IMR-90 (cell line): Measurements from ENCODE around the gene SPACA7. TPM values are rescaled to one million over a fixed set of nuclear protein-coding genes. Genes with fewer than 3 reads are reported as not detected.

Source experiments
- ATAC-seq: fragments of 200-7000 bp; cut with Tn5 transposase; 2 replicates; pipeline ENCODE4 v1.9.1; 2020; ENCODE audit warnings: low read depth, mild to moderate bottlenecking, moderate library complexity
- BruUV-seq: library from RNA; stranded (reverse); fragments of 400-500 nt; replicated peaks from 2 replicates; lab custom pipeline; 2021; lab: Mats Ljungman, UMichigan
- CTCF ChIA-PET: fragments of 300-600 bp; formaldehyde crosslinking; extraction: SDS; loops from one replicate; lab custom pipeline; 2021; ENCODE audit warnings: antibody characterized with exemption; lab: Yijun Ruan, JAX
- POLR2A ChIA-PET: fragments of 300-600 bp; sonication (Branson Sonifier 250); formaldehyde crosslinking; loops from one replicate; lab custom pipeline; 2022; ENCODE audit warnings: antibody characterized with exemption; ENCODE audit not compliant: unreplicated experiment; lab: Charles Lee
- DNase-seq: peaks from one replicate; pipeline ENCODE4 v3.0.0; 2013
- H2AFZ ChIP-seq: replicated peaks from 2 replicates; pipeline ENCODE3; 2013; ENCODE audit warnings: low read length, mild to moderate bottlenecking; ENCODE audit not compliant: poor library complexity
- H2AK5ac ChIP-seq: 2 replicates; pipeline ENCODE4 v1.6.1; 2013; ENCODE audit warnings: low read depth, low read length, inconsistent platforms
- H2AK9ac ChIP-seq: replicated peaks from 2 replicates; pipeline ENCODE3; 2013; ENCODE audit warnings: mild to moderate bottlenecking, low read depth, low read length, moderate library complexity; ENCODE audit not compliant: poor library complexity
- H2BK120ac ChIP-seq: 2 replicates; pipeline ENCODE4 v1.6.1; 2013; ENCODE audit warnings: low read depth, low read length, inconsistent platforms
- H2BK15ac ChIP-seq: 3 replicates; pipeline ENCODE4 v1.6.1; 2013; ENCODE audit warnings: low read depth, low read length, inconsistent platforms
- H2BK20ac ChIP-seq: 2 replicates; pipeline ENCODE4 v1.6.1; 2013; ENCODE audit warnings: low read depth, mild to moderate bottlenecking, inconsistent platforms, low read length, moderate library complexity
- H2BK5ac ChIP-seq: 2 replicates; pipeline ENCODE4 v1.6.1; 2013; ENCODE audit warnings: mild to moderate bottlenecking, low read depth, low read length, inconsistent platforms; ENCODE audit not compliant: poor library complexity, severe bottlenecking
- H3K14ac ChIP-seq: replicated peaks from 2 replicates; pipeline ENCODE4 v1.6.1; 2013; ENCODE audit warnings: low read depth, low read length, inconsistent platforms
- H3K18ac ChIP-seq: 2 replicates; pipeline ENCODE4 v1.6.1; 2013; ENCODE audit warnings: low read depth, low read length, control low read depth
- H3K23ac ChIP-seq: 2 replicates; pipeline ENCODE4 v1.6.1; 2013; ENCODE audit warnings: low read depth, low read length, inconsistent platforms
- H3K27ac ChIP-seq: 2 replicates; pipeline ENCODE4 v1.5.1; 2013; ENCODE audit warnings: mild to moderate bottlenecking, control low read depth, low read length; ENCODE audit not compliant: insufficient read depth
- H3K27me3 ChIP-seq: 2 replicates; pipeline ENCODE4 v1.6.1; 2013; ENCODE audit warnings: low read length; ENCODE audit not compliant: control insufficient read depth, insufficient read depth
- H3K36me3 ChIP-seq: 2 replicates; pipeline ENCODE4 v1.6.1; 2013; ENCODE audit warnings: low read length, mixed read lengths; ENCODE audit not compliant: control insufficient read depth, insufficient read depth
- H3K4ac ChIP-seq: 2 replicates; pipeline ENCODE4 v1.6.1; 2013; ENCODE audit warnings: low read depth, low read length, inconsistent platforms
- H3K4me1 ChIP-seq: 2 replicates; pipeline ENCODE4 v1.6.1; 2013; ENCODE audit warnings: low read length, mixed read lengths; ENCODE audit not compliant: control insufficient read depth, insufficient read depth
- H3K4me2 ChIP-seq: 2 replicates; pipeline ENCODE4 v1.6.1; 2013; ENCODE audit warnings: low read depth, mild to moderate bottlenecking, control low read depth, low read length, moderate library complexity
- H3K4me3 ChIP-seq: 2 replicates; pipeline ENCODE4 v1.5.1; 2013; ENCODE audit warnings: low read depth, mild to moderate bottlenecking, control low read depth, low read length, moderate library complexity; ENCODE audit not compliant: insufficient read depth
- H3K56ac ChIP-seq: 2 replicates; pipeline ENCODE4 v1.6.1; 2013; ENCODE audit warnings: low read length, inconsistent platforms; ENCODE audit not compliant: insufficient read depth; ENCODE audit errors: extremely low read depth
- H3K79me1 ChIP-seq, 2 experiments: 2 replicates each; pipeline ENCODE4 v1.6.1; 2013; ENCODE audit warnings: low read length in 2 of 2, inconsistent platforms in 1 of 2, low read depth in 1 of 2
- H3K9ac ChIP-seq: 2 replicates; pipeline ENCODE4 v1.6.1; 2013; ENCODE audit warnings: low read depth, low read length, control low read depth
- H3K9me1 ChIP-seq: 2 replicates; pipeline ENCODE4 v1.6.1; 2013; ENCODE audit warnings: low read length, inconsistent platforms; ENCODE audit not compliant: insufficient read depth
- H3K9me3 ChIP-seq: 2 replicates; pipeline ENCODE4 v1.6.1; 2013; ENCODE audit warnings: low read length; ENCODE audit not compliant: control insufficient read depth, insufficient read depth
- H4K20me1 ChIP-seq: 2 replicates; pipeline ENCODE4 v1.6.1; 2013; ENCODE audit warnings: low read length, inconsistent platforms; ENCODE audit not compliant: insufficient read depth
- H4K5ac ChIP-seq: 2 replicates; pipeline ENCODE4 v1.6.1; 2013; ENCODE audit warnings: mild to moderate bottlenecking, low read depth, low read length, control low read depth
- H4K8ac ChIP-seq, 2 experiments: 2 replicates each; pipeline ENCODE4 v1.6.1; 2013; ENCODE audit warnings: low read depth in 2 of 2, low read length in 2 of 2, control low read depth in 1 of 2, inconsistent platforms in 1 of 2
- H4K91ac ChIP-seq: 2 replicates; pipeline ENCODE4 v1.6.1; 2013; ENCODE audit warnings: low read depth, low read length, inconsistent platforms; ENCODE audit not compliant: insufficient read depth
- BHLHE40 ChIP-seq: fragments of 150-350 bp; IDR thresholded peaks from 2 replicates; pipeline ENCODE4 v1.6.1; 2016; ENCODE audit warnings: mild to moderate bottlenecking, low read depth, low read length
- CEBPB ChIP-seq: IDR thresholded peaks from 2 replicates; pipeline ENCODE4 v1.6.1; 2012; ENCODE audit warnings: low read depth, low read length, improper control_type of control experiment
- CHD1 ChIP-seq: IDR thresholded peaks from 2 replicates; pipeline ENCODE4 v1.6.1; 2012; ENCODE audit warnings: low read depth, low read length, improper control_type of control experiment
- ELK1 ChIP-seq: fragments of 150-350 bp; IDR thresholded peaks from 2 replicates; pipeline ENCODE4 v1.6.1; 2016; ENCODE audit warnings: low read depth, mild to moderate bottlenecking, low read length, moderate library complexity, borderline replicate concordance
- MAFK ChIP-seq: IDR thresholded peaks from 2 replicates; pipeline ENCODE4 v1.6.1; 2012; ENCODE audit warnings: low read depth, low read length, improper control_type of control experiment
- MXI1 ChIP-seq: IDR thresholded peaks from 2 replicates; pipeline ENCODE4 v1.6.1; 2012; ENCODE audit warnings: low read depth, mild to moderate bottlenecking, low read length, moderate library complexity, borderline replicate concordance
- NFE2L2 ChIP-seq: fragments of 150-350 bp; IDR thresholded peaks from 2 replicates; pipeline ENCODE4 v1.6.1; 2016; ENCODE audit warnings: low read depth, mild to moderate bottlenecking, low read length
- POLR2A ChIP-seq: IDR thresholded peaks from 2 replicates; pipeline ENCODE4 v1.6.1; 2012; ENCODE audit warnings: mild to moderate bottlenecking, low read depth, low read length
- RAD21 ChIP-seq: IDR thresholded peaks from 2 replicates; pipeline ENCODE4 v1.6.1; 2012; ENCODE audit warnings: low read length, improper control_type of control experiment
- RFX5 ChIP-seq: IDR thresholded peaks from 2 replicates; pipeline ENCODE4 v1.8.0; 2012; ENCODE audit warnings: low read depth, mild to moderate bottlenecking, low read length, moderate library complexity
- SMC3 ChIP-seq: fragments of 150-350 bp; IDR thresholded peaks from 2 replicates; pipeline ENCODE4 v1.6.1; 2016; ENCODE audit warnings: low read depth, mild to moderate bottlenecking, antibody characterized with exemption, low read length, moderate library complexity
- WGBS, 2 experiments: methylation state at CpG; one replicate each; pipeline versions ENCODE4 v1.1.5 to v1.1.7; 2013; ENCODE audit warnings: missing lambda C conversion rate in 2 of 2; ENCODE audit not compliant: insufficient read length in 1 of 2; ENCODE audit errors: extremely low coverage in 2 of 2; 5-methylcytosine and 5-hydroxymethylcytosine counted together
- dilution Hi-C: fragments of 300-500 bp; cut with HindIII; formaldehyde crosslinking; loops from one replicate; pipeline ENCODE4 v1.14.3; 2018; ENCODE audit warnings: low sequenced_read_pairs; ENCODE audit not compliant: unreplicated experiment
- in situ Hi-C: fragments of 300-500 bp; cut with MboI; formaldehyde crosslinking; loops from 3 replicates; pipeline ENCODE4 v1.14.3; 2019; ENCODE audit warnings: low sequenced_read_pairs, inconsistent platforms, mixed read lengths
- intact Hi-C: fragments of 100-400 bp; cut with micrococcal nuclease; formaldehyde crosslinking; loops from 2 replicates; pipeline ENCODE4 v1.10.0; 2022
- polyA plus RNA-seq, 3 experiments: library from polyadenylated mRNA; depleted of rRNA; stranded (reverse); fragments of >200 nt; gene quantifications; 2 replicates each; pipeline ENCODE4 v1.2.3, GENCODE V29; 2012; ENCODE audit warnings: low replicate concordance in 1 of 3
- total RNA-seq: library from RNA; depleted of rRNA; stranded (reverse); fragments of >200 nt; gene quantifications from 2 replicates; pipeline ENCODE4 v1.2.3, GENCODE V29; 2012
- TF ChIP-seq, protein P1 (sequence below): conservative IDR thresholded peaks from 2 replicates; pipeline ENCODE4 v1.5.1; 2012; ENCODE audit warnings: mild to moderate bottlenecking, low read depth, low read length, improper control_type of control experiment
- TF ChIP-seq, protein P2 (sequence below): fragments of 150-350 bp; IDR thresholded peaks from 2 replicates; pipeline ENCODE4 v1.6.1; 2017; ENCODE audit warnings: mild to moderate bottlenecking, antibody characterized with exemption, low read length, low read depth

The SPACA7 gene
- total and polyA plus RNA-seq, 2 of the 4 experiments (the other 2 are of a cell fraction) = not detected

DNA sequence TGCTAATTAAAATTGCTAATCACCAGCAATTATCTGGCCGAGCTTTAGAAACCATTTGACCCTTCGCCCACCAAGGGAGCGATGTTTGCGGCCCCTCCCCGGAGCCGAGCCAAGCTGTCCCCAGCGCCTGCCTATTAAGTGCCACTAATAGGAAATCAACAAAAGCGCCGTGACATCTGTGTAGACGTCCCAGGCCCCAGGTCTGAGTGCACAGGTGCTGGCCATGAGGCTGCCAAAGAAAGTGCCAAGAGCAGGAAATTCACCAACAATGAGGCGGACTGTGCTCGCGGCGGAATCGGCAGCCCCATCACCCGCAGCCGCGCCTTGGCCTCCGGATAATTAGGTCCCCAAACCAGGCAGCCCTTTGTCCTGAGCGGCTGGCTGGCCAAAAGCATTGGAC is 44.5 kb upstream of the SPACA7 start:
- no peak for TF ChIP-seq MAFK
- TF ChIP-seq SMC3 = no peak
- no peak for TF ChIP-seq NFE2L2
- TF ChIP-seq MXI1 = no peak
- TF ChIP-seq, protein P1, sequence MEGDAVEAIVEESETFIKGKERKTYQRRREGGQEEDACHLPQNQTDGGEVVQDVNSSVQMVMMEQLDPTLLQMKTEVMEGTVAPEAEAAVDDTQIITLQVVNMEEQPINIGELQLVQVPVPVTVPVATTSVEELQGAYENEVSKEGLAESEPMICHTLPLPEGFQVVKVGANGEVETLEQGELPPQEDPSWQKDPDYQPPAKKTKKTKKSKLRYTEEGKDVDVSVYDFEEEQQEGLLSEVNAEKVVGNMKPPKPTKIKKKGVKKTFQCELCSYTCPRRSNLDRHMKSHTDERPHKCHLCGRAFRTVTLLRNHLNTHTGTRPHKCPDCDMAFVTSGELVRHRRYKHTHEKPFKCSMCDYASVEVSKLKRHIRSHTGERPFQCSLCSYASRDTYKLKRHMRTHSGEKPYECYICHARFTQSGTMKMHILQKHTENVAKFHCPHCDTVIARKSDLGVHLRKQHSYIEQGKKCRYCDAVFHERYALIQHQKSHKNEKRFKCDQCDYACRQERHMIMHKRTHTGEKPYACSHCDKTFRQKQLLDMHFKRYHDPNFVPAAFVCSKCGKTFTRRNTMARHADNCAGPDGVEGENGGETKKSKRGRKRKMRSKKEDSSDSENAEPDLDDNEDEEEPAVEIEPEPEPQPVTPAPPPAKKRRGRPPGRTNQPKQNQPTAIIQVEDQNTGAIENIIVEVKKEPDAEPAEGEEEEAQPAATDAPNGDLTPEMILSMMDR = no peak
- TF ChIP-seq POLR2A = no peak
- TF ChIP-seq CHD1 = no peak
- TF ChIP-seq RAD21 = no peak
- TF ChIP-seq, protein P2, sequence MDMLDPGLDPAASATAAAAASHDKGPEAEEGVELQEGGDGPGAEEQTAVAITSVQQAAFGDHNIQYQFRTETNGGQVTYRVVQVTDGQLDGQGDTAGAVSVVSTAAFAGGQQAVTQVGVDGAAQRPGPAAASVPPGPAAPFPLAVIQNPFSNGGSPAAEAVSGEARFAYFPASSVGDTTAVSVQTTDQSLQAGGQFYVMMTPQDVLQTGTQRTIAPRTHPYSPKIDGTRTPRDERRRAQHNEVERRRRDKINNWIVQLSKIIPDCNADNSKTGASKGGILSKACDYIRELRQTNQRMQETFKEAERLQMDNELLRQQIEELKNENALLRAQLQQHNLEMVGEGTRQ = no peak
- TF ChIP-seq CEBPB = no peak
- no peak for TF ChIP-seq ELK1
- TF ChIP-seq BHLHE40 = no peak
- TF ChIP-seq RFX5 = no peak
- no peak overlapping the region for H3K9ac ChIP-seq
- H3K56ac ChIP-seq = no peak overlapping the region
- H4K20me1 ChIP-seq = no peaks in the 10 kb centered on the region
- no peak overlapping the region for H3K14ac ChIP-seq
- H3K23ac ChIP-seq = no peak overlapping the region
- H3K4me2 ChIP-seq = no peak overlapping the region
- H3K18ac ChIP-seq = no peak overlapping the region
- no peaks in the 10 kb centered on the region for H3K27me3 ChIP-seq
- no peak overlapping the region for H3K27ac ChIP-seq
- in situ Hi-C loops = loop anchor here (10.0 kb wide), 1 partner anchor 57 kb away; no protein-coding TSS in a partner anchor
- H4K91ac ChIP-seq = no peak overlapping the region
- DNase-seq (no peak), ATAC-seq (no peak)
- peaks cover 28% of the 10 kb centered on the region for H3K9me3 ChIP-seq
- no peak overlapping the region for H2AK9ac ChIP-seq
- POLR2A ChIA-PET = no interaction called here
- no peak overlapping the region for H2BK120ac ChIP-seq
- intact Hi-C loops = no loop called here
- H4K8ac ChIP-seq = no peak overlapping the region
- H3K79me1 ChIP-seq = no peaks in the 10 kb centered on the region
- no TSS peak for BruUV-seq
- no peaks in the 10 kb centered on the region for H3K36me3 ChIP-seq
- H2AFZ ChIP-seq = no peak overlapping the region
- no peak overlapping the region for H2AK5ac ChIP-seq
- no peak overlapping the region for H3K4me3 ChIP-seq
- H3K9me1 ChIP-seq = no peaks in the 10 kb centered on the region
- no peak overlapping the region for H3K4ac ChIP-seq
- H3K4me1 ChIP-seq = no peaks in the 10 kb centered on the region
- H2BK15ac ChIP-seq = no peak overlapping the region
- H2BK5ac ChIP-seq = no peak overlapping the region
- dilution Hi-C loops = no loop called here
- no peak overlapping the region for H2BK20ac ChIP-seq
- 4% methylated on average over 3 of the region's 20 CpGs; no CpG with 5 or more reads in 1 of the 2 experiments for WGBS, 2 experiments
- CTCF ChIA-PET = interaction anchor here (0.7 kb wide), 1 partner anchor 57 kb away, joined by 4 read pairs; no protein-coding TSS in a partner anchor
- no peak overlapping the region for H4K5ac ChIP-seq
